Gastrocnemius medialis (tissue), 4 donors: Measurements from ENCODE around the gene NLGN1. TPM values are rescaled to one million over a fixed set of nuclear protein-coding genes. Genes with fewer than 3 reads are reported as not detected.

Experiments used
- ATAC-seq, 2 donors: fragments of 150-250 bp; one replicate each; pipeline ENCODE4 v1.9.1; 2016
- DNase-seq, 2 donors: peaks; one replicate each; pipeline ENCODE4 v3.0.0-alpha.2; 2019
- H3K27ac ChIP-seq, 4 donors: fragments of 200-600 bp; sonication (generic); 1 replicate in 1 of 4; 2 replicates in 3 of 4; pipeline ENCODE4 v1.5.1; 2016 to 2018; ENCODE audit warnings: mild to moderate bottlenecking in 2 of 4, moderate library complexity in 1 of 4
- H3K27me3 ChIP-seq, 3 donors: fragments of 200-600 bp; sonication (generic) in 2 of 3; 1 replicate in 1 of 3; 2 replicates in 2 of 3; pipeline versions ENCODE4 v1.5.1 to v1.6.0; 2016 to 2019; ENCODE audit warnings: mild to moderate bottlenecking in 1 of 3, moderate library complexity in 1 of 3
- H3K36me3 ChIP-seq, 2 donors: fragments of 200-600 bp; sonication (generic) in 1 of 2; one replicate each; pipeline ENCODE4 v1.5.1; 2017 to 2018
- H3K4me1 ChIP-seq, 2 donors: fragments of 200-600 bp; sonication (generic) in 1 of 2; one replicate each; pipeline ENCODE4 v1.5.1; 2016 to 2017; ENCODE audit warnings: mild to moderate bottlenecking in 2 of 2
- H3K4me3 ChIP-seq, 4 donors: fragments of 200-600 bp; sonication (generic) in 3 of 4; 1 replicate in 1 of 4; 2 replicates in 3 of 4; pipeline ENCODE4 v1.5.1; 2016 to 2019; ENCODE audit warnings: mild to moderate bottlenecking in 2 of 4
- H3K9me3 ChIP-seq, 3 donors: fragments of 200-600 bp; sonication (generic) in 2 of 3; 1 replicate in 1 of 3; 2 replicates in 2 of 3; pipeline ENCODE4 v1.5.1; 2016 to 2019
- CTCF ChIP-seq, 5 experiments: fragments of 450-650 bp in 3 of 5; fragments of 200-600 bp in 2 of 5; sonication (generic) in 2 of 5; IDR thresholded peaks in 4 of 5; conservative IDR thresholded peaks in 1 of 5; 1 replicate in 4 of 5; 2 replicates in 1 of 5; pipeline ENCODE4 v1.5.1; 2016 to 2019; ENCODE audit warnings: antibody characterized with exemption in 5 of 5, mild to moderate bottlenecking in 3 of 5, moderate library complexity in 3 of 5
- POLR2A ChIP-seq, 2 donors: fragments of 450-650 bp; IDR thresholded peaks; one replicate each; pipeline ENCODE4 v1.6.1; 2017; ENCODE audit warnings: antibody characterized with exemption in 2 of 2, mild to moderate bottlenecking in 2 of 2, moderate library complexity in 2 of 2
- in situ Hi-C, 4 donors: fragments of 200-750 bp; cut with MboI; loops; one replicate each; pipeline versions ENCODE4 v1.15.0 to v1.8.0; 2017; ENCODE audit warnings: low sequenced_read_pairs in 4 of 4
- intact Hi-C: fragments of 100-400 bp; cut with DNase I; formaldehyde crosslinking; loops from one replicate; pipeline ENCODE4 v1.15.1; 2023; ENCODE audit warnings: low total_unique reads
- total RNA-seq, 4 donors: library from RNA; depleted of rRNA; stranded (reverse); fragments of >200 nt; gene quantifications; one replicate each; pipeline versions ENCODE4 v1.1.0 to v1.2.3, GENCODE V29; 2016

NLGN1 gene
- total RNA-seq, 4 donors from 2014 or later = 0.52 to 1.9 (median 1.1) TPM

DNA sequence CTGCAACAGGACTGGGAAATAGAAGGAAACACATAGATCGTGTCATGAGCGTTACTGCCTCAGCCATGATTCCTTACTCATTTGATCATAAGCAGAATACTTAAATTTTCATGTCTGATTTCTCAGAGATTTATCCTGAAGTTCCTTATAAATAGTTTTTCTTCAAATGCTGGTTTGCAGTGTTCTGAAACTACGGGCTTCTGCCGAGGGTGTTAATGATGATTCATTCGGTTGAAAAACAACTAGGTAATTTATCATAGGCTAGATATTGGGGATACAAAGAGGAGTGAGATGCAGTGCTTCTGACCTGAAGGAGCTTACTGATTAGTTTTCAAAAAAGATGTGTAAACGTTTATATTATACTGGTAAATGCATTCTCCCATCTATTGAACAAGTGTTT is 428.9 kb downstream of the NLGN1 start:
- no peak overlapping the region for H3K4me3 ChIP-seq
- DNase-seq (no peak), ATAC-seq (no peak)
- no peaks in the 10 kb centered on the region for H3K9me3 ChIP-seq
- intact Hi-C loops (no loop called here), in situ Hi-C loops (no loop called here)
- no peak overlapping the region for H3K27ac ChIP-seq
- TF ChIP-seq CTCF (IDR thresholded peaks at IDR 0.05 in 4 of 5, conservative IDR thresholded peaks at IDR 0.05 in 1 of 5) (no peak), POLR2A (IDR thresholded peaks at IDR 0.05) (no peak)
- H3K36me3 ChIP-seq = no peaks in the 10 kb centered on the region
- H3K4me1 ChIP-seq = no peaks in the 10 kb centered on the region
- no peaks in the 10 kb centered on the region for H3K27me3 ChIP-seq

- ATAC-seq = no peak
- in situ Hi-C loops = no loop called here
These were observed 429.5 kb downstream of the NLGN1 start for GRCh38 chr3:173826901-173827609.

DNA sequence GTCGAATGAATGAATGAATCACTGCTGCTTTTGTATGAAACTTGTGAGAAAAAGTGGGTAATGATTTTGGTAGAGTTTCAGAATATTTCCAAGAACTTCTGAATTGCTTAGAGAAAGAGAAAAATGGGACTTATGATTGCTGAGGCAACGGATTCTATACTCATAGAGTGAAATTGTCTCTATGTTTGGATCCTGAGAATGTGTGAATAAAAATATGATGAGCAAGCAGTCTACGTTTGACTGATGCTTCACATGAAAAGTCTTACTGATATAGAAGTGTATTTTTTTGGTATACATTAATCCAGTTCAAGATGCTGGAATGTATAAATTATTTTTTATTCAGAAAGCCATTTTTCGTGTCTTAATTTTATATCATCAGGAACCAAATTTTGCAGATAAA is 441.1 kb downstream of the NLGN1 start:
- in situ Hi-C loops = no loop called here
- intact Hi-C loops = no loop called here
- no peak for TF ChIP-seq CTCF (IDR thresholded peaks at IDR 0.05 in 4 of 5, conservative IDR thresholded peaks at IDR 0.05 in 1 of 5)
- TF ChIP-seq POLR2A (IDR thresholded peaks at IDR 0.05) = no peak

More at GRCh38 chr3:173826901-173827609, 429.5 kb downstream of the NLGN1 start:
- Histone ChIP-seq H3K27ac (no peak overlapping the region), H3K4me1 (no peaks in the 10 kb centered on the region), H3K27me3 (no peaks in the 10 kb centered on the region), H3K4me3 (no peak overlapping the region), H3K36me3 (no peaks in the 10 kb centered on the region), H3K9me3 (no peaks in the 10 kb centered on the region)
- TF ChIP-seq CTCF (IDR thresholded peaks at IDR 0.05 in 4 of 5, conservative IDR thresholded peaks at IDR 0.05 in 1 of 5) (no peak), POLR2A (IDR thresholded peaks at IDR 0.05) (no peak)
- intact Hi-C loops = no loop called here
- DNase-seq = no peak

DNA sequence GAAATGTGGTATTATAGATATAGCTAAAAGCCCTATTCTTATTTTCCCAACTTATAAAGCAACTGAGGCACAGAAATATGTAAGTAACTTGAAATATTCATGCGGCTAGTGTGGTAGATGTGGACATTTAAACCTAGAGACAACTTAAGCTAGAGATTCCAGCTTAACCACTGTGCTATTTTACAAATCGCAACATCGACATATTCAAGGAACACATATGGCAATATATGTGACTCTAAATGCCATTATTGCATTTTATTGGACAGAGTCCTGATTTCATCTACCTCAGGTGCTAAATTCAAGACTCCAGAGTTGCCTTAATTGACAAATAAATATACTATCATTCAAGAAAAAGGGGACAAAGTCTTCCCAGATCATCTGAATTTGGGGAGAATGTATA is 442.3 kb downstream of the NLGN1 start:
- Histone ChIP-seq H3K4me3 (no peak overlapping the region), H3K27ac (no peak overlapping the region), H3K9me3 (no peaks in the 10 kb centered on the region), H3K4me1 (no peaks in the 10 kb centered on the region), H3K36me3 (no peaks in the 10 kb centered on the region), H3K27me3 (no peaks in the 10 kb centered on the region)
- ATAC-seq (no peak), DNase-seq (no peak)
- TF ChIP-seq POLR2A (IDR thresholded peaks at IDR 0.05) (no peak), CTCF (IDR thresholded peaks at IDR 0.05 in 4 of 5, conservative IDR thresholded peaks at IDR 0.05 in 1 of 5) (no peak)
- in situ Hi-C loops = no loop called here
- intact Hi-C loops = no loop called here

More for the DNA sequence above, 441.1 kb downstream of the NLGN1 start:
- H3K27ac ChIP-seq = no peak overlapping the region
- ATAC-seq (no peak), DNase-seq (no peak)
- H3K4me3 ChIP-seq = no peak overlapping the region
- H3K36me3 ChIP-seq = no peaks in the 10 kb centered on the region
- H3K9me3 ChIP-seq = no peaks in the 10 kb centered on the region
- H3K27me3 ChIP-seq = no peaks in the 10 kb centered on the region
- H3K4me1 ChIP-seq = no peaks in the 10 kb centered on the region

GRCh38 chr3:173841334-173841733 is 443.8 kb downstream of the NLGN1 start:
- no peaks in the 10 kb centered on the region for H3K27me3 ChIP-seq
- DNase-seq (no peak), ATAC-seq (no peak)
- H3K4me3 ChIP-seq = no peak overlapping the region
- no peaks in the 10 kb centered on the region for H3K36me3 ChIP-seq
- in situ Hi-C loops = no loop called here
- no peaks in the 10 kb centered on the region for H3K9me3 ChIP-seq
- no peaks in the 10 kb centered on the region for H3K4me1 ChIP-seq
- intact Hi-C loops = no loop called here
- H3K27ac ChIP-seq = no peak overlapping the region
- TF ChIP-seq CTCF (IDR thresholded peaks at IDR 0.05 in 4 of 5, conservative IDR thresholded peaks at IDR 0.05 in 1 of 5) (no peak), POLR2A (IDR thresholded peaks at IDR 0.05) (no peak)
